ENCODE results near the gene TRIM63. TPM values are rescaled to one million over a fixed set of nuclear protein-coding genes. Genes with fewer than 3 reads are reported as not detected.

The TRIM63 gene
- total RNA-seq, 2 donors from 2014 or later: 0.68 TPM; not detected in 1

- Histone ChIP-seq H3K27me3 (replicated peaks; ENCODE audit: insufficient read depth) (peaks cover 2% of the 10 kb centered on the region), H3K36me3 (no peaks in the 10 kb centered on the region), H3K4me3 (no peak overlapping the region), H3K4me1 (replicated peaks) (no peaks in the 10 kb centered on the region), H3K27ac (no peak overlapping the region), H3K9me3 (no peaks in the 10 kb centered on the region)
- DNase-seq (ENCODE audit: low spot score): no peak
- intact Hi-C loops (cut with DNase I): no loop called here
- TF ChIP-seq POLR2AphosphoS5 (IDR thresholded peaks at IDR 0.05): no peak
- no peak for TF ChIP-seq CTCF (IDR thresholded peaks at IDR 0.05)
- TF ChIP-seq POLR2A (IDR thresholded peaks at IDR 0.05): no peak
- 89% methylated on average over 2 of the region's 2 CpGs for WGBS
Observed at GRCh38 chr1:26057189-26057588, 10.2 kb downstream of the TRIM63 start.

- intact Hi-C loops (cut with DNase I): no loop called here
Observed at GRCh38 chr1:26055041-26055440, 12.4 kb downstream of the TRIM63 start.

GRCh38 chr1:26053718-26054560, 13.5 kb downstream of the TRIM63 start:
- H3K36me3 ChIP-seq: no peaks in the 10 kb centered on the region
- intact Hi-C loops (cut with DNase I): no loop called here
- peaks cover 2% of the 10 kb centered on the region for H3K27me3 ChIP-seq (replicated peaks; ENCODE audit: insufficient read depth)
- no peaks in the 10 kb centered on the region for H3K9me3 ChIP-seq
- WGBS: 46% methylated on average over 16 of the region's 16 CpGs
- no peak for DNase-seq (ENCODE audit: low spot score)
- no peak overlapping the region for H3K27ac ChIP-seq
- H3K4me1 ChIP-seq (replicated peaks): no peaks in the 10 kb centered on the region
- no peak overlapping the region for H3K4me3 ChIP-seq
- TF ChIP-seq POLR2AphosphoS5 (IDR thresholded peaks at IDR 0.05): no peak
- no peak for TF ChIP-seq CTCF (IDR thresholded peaks at IDR 0.05)
- no peak for TF ChIP-seq POLR2A (IDR thresholded peaks at IDR 0.05)

More at GRCh38 chr1:26055041-26055440, 12.4 kb downstream of the TRIM63 start:
- Histone ChIP-seq H3K4me1 (replicated peaks) (no peaks in the 10 kb centered on the region), H3K9me3 (no peaks in the 10 kb centered on the region), H3K36me3 (no peaks in the 10 kb centered on the region), H3K27me3 (replicated peaks; ENCODE audit: insufficient read depth) (peaks cover 2% of the 10 kb centered on the region), H3K27ac (no peak overlapping the region), H3K4me3 (no peak overlapping the region)
- DNase-seq (ENCODE audit: low spot score): no peak
- 79% methylated on average over 2 of the region's 2 CpGs for WGBS
- TF ChIP-seq POLR2A (IDR thresholded peaks at IDR 0.05) (no peak), CTCF (IDR thresholded peaks at IDR 0.05) (no peak), POLR2AphosphoS5 (IDR thresholded peaks at IDR 0.05) (no peak)

GRCh38 chr1:26050248-26050640, 17.2 kb downstream of the TRIM63 start:
- Histone ChIP-seq H3K4me1 (replicated peaks) (peaks cover 6% of the 10 kb centered on the region), H3K36me3 (no peaks in the 10 kb centered on the region), H3K27me3 (replicated peaks; ENCODE audit: insufficient read depth) (peaks cover 25% of the 10 kb centered on the region), H3K9me3 (no peaks in the 10 kb centered on the region), H3K4me3 (no peak overlapping the region), H3K27ac (no peak overlapping the region)
- 85% methylated on average over 6 of the region's 6 CpGs for WGBS
- DNase-seq (ENCODE audit: low spot score): no peak
- no peak for TF ChIP-seq CTCF (IDR thresholded peaks at IDR 0.05)
- intact Hi-C loops (cut with DNase I): no loop called here

Measured in prostate gland (tissue), 2 donors.